ENCODE results near the gene RD3L.
"Not testable (repeated sequence)": the region's sequence is repeated elsewhere in the genome, so short reads cannot be mapped to it uniquely, and the experiment has no call there.

The RD3L gene

DNA sequence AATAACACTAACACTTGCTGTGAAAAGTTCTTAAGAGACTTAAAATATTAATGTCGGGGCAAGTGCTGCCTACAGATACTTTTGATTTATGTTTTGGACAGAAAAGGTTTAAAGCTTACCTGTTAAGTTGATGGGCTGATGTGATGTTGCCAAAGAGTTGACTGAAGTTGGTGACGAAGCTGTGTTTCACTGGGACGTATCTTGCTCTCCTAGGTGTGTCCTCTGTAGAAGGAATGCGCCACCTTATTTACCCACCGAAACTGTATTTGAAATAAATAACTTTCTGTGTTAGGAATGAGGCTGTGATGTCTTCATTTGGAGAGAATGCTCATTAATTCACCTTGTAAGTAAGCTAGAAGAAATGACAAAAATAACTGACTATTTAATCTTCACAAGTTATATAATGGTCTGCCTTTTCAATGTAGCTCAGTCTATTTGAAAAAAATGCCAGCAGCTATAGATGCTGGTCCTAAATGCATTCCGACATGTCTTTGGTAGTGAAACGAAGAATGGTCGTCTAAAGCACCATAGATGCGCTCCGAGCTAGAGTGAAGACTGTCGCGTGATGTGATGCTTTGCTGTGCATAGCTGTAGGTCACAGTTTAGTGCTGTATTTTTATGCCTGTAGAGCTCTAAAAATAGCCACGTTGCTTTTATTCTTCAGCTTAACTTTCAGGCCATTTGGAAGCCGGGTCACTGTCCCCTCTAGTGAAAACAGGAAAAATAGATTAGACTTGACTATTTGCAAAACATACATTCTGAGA, at the start of gene RD3L:
Gene RD3L, minus strand, starts transcription at position 557 of the 764 bp plus-strand sequence. CDS start 834 bp downstream, outside the sequence.
- Histone ChIP-seq H3K4me1 (ENCODE audit: control insufficient read depth, insufficient read depth, low read length) (no peaks in the 10 kb centered on the region), H3K9me3 (ENCODE audit: control insufficient read depth, low read length) (no peaks in the 10 kb centered on the region), H3K4me3 (ENCODE audit: low read length) (no peak within 1 kb of the TSS), H3K27me3 (ENCODE audit: control insufficient read depth, insufficient read depth, low read length) (no peaks in the 10 kb centered on the region), H3K36me3 (ENCODE audit: control insufficient read depth, insufficient read depth, low read length) (no peaks in the 10 kb centered on the region), H3K9ac (ENCODE audit: low read length) (no peak within 1 kb of the TSS)

DNA sequence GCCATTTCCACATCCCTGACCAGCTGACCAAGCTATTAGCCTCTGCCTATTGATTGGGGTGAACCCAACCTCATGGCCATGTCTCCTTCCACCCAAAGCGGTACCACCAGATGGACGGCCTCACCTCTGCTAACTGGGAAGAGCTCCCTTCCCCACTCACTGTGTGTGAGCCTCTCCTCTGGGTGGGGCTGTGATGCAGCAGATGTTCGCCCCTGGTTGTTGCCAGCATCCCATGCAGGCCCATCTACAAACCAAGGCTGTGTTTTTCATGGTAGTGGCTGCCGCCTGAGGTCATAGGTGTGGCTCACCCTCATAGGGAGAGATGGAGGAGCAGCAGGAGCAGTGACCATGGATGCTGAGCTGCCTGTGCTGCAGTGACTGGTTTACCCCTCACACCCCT, 47.6 kb upstream of the RD3L start:
- Histone ChIP-seq H3K36me3 (ENCODE audit: control insufficient read depth, insufficient read depth, low read length) (no peaks in the 10 kb centered on the region), H3K4me3 (ENCODE audit: low read length) (no peak overlapping the region), H3K9ac (ENCODE audit: low read length) (no peak overlapping the region), H3K9me3 (ENCODE audit: control insufficient read depth, low read length) (no peaks in the 10 kb centered on the region), H3K4me1 (ENCODE audit: control insufficient read depth, insufficient read depth, low read length) (no peaks in the 10 kb centered on the region), H3K27me3 (ENCODE audit: control insufficient read depth, insufficient read depth, low read length) (peaks cover under 1% of the 10 kb centered on the region)

DNA sequence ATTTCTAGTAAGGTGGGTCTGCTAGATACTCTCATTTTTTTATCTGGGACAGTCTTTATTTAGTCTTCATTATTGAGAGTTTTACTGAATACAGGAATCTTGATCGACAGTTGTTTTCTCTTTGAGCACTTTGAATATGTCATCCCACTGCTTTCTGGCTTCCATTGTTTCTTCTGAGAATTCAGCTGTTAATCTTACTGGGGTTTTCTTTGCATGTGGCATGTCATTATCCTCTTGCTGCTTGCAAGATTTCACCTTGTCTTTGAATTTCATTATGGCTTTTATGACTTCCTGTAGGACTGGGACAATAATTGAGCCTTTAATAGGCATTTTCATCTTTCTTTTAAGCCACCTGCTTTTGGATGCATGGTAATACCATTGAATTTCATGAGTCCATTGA, 46.7 kb upstream of the RD3L start:
- Histone ChIP-seq H3K36me3 (ENCODE audit: control insufficient read depth, insufficient read depth, low read length) (no peaks in the 10 kb centered on the region), H3K9ac (ENCODE audit: low read length) (no peak overlapping the region), H3K4me3 (ENCODE audit: low read length) (no peak overlapping the region), H3K4me1 (ENCODE audit: control insufficient read depth, insufficient read depth, low read length) (no peaks in the 10 kb centered on the region), H3K27me3 (ENCODE audit: control insufficient read depth, insufficient read depth, low read length) (no peaks in the 10 kb centered on the region), H3K9me3 (ENCODE audit: control insufficient read depth, low read length) (no peaks in the 10 kb centered on the region)

DNA sequence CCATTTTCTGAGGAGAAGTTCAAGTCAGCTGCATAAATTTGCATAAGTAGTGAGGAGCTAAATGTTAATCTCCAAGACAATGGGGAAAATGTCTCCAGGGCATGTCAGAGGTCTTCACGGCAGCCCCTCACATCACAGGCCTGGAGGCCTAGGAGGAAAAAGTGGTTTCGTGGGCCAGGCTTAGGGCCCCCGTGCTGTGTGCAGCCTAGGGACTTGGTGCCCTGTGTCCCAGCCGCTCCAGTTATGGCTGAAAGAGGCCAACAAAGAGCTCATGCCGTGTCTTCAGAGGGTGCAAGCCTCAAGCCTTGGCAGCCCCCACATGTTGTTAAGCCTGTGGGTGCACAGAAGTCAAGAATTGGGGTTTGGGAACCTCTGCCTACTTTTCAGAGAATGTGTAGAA, 41.9 kb upstream of the RD3L start:
- Histone ChIP-seq H3K36me3 (ENCODE audit: control insufficient read depth, insufficient read depth, low read length) (no peaks in the 10 kb centered on the region), H3K9ac (ENCODE audit: low read length) (no peak overlapping the region), H3K27me3 (ENCODE audit: control insufficient read depth, insufficient read depth, low read length) (no peaks in the 10 kb centered on the region), H3K4me1 (ENCODE audit: control insufficient read depth, insufficient read depth, low read length) (no peaks in the 10 kb centered on the region), H3K9me3 (ENCODE audit: control insufficient read depth, low read length) (no peaks in the 10 kb centered on the region), H3K4me3 (ENCODE audit: low read length) (no peak overlapping the region)

DNA sequence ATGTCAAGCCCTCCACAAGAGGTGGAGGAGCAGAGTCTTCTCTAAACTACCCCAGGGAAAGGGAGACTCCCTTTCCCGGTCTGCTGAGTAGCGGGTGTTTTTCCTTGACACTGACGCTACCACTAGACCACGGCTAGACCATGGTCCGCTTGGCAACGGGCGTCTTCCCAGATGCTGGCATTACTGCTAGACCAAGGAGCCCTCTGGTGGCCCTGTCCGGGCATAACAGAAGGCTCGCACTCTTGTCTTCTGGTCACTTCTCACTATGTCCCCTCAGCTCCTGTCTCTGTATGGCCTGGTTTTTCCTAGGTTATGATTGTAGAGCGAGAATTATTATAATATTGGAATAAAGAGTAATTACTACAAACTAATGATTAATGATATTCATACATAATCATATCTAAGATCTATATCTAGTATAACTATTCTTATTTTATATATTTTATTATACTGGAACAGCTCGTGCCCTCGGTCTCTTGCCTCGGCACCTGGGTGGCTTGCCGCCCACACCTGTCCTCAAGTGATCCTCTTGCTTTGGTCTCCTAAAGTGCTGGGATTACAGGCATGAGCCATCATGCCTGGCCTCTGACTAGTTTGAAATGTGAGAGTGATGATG, 38.4 kb upstream of the RD3L start:
- not testable (repeated sequence) for H3K9ac ChIP-seq (ENCODE audit: low read length)

DNA sequence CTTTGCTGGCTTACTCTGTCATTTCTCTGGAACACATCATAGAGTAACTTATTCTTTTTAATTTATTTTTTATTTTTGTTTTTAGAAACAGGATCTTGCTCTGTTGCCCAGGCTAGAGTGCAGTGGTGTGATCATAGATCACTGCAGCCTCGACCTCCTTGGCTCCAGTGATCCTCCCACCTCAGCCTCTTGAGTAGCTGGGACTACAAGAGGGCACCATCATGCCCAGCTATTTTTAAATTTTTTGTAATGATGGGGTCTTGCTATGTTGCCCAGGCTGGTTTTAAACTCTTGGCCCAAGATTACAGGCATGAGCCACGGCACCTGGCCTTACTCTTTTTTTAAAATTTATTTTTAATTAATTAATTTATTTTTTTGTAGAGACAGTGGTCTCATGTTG, 32.2 kb upstream of the RD3L start:
- Histone ChIP-seq H3K9me3 (ENCODE audit: control insufficient read depth, low read length) (no peaks in the 10 kb centered on the region), H3K4me1 (ENCODE audit: control insufficient read depth, insufficient read depth, low read length) (no peaks in the 10 kb centered on the region), H3K27me3 (ENCODE audit: control insufficient read depth, insufficient read depth, low read length) (no peaks in the 10 kb centered on the region), H3K9ac (ENCODE audit: low read length) (no peak overlapping the region), H3K36me3 (ENCODE audit: control insufficient read depth, insufficient read depth, low read length) (no peaks in the 10 kb centered on the region), H3K4me3 (ENCODE audit: low read length) (no peak overlapping the region)

More for the DNA sequence above, 38.4 kb upstream of the RD3L start:
- not testable (repeated sequence) for H3K36me3 ChIP-seq (ENCODE audit: control insufficient read depth, insufficient read depth, low read length); H3K27me3 ChIP-seq (ENCODE audit: control insufficient read depth, insufficient read depth, low read length); H3K4me1 ChIP-seq (ENCODE audit: control insufficient read depth, insufficient read depth, low read length); H3K9me3 ChIP-seq (ENCODE audit: control insufficient read depth, low read length); H3K4me3 ChIP-seq (ENCODE audit: low read length)

DNA sequence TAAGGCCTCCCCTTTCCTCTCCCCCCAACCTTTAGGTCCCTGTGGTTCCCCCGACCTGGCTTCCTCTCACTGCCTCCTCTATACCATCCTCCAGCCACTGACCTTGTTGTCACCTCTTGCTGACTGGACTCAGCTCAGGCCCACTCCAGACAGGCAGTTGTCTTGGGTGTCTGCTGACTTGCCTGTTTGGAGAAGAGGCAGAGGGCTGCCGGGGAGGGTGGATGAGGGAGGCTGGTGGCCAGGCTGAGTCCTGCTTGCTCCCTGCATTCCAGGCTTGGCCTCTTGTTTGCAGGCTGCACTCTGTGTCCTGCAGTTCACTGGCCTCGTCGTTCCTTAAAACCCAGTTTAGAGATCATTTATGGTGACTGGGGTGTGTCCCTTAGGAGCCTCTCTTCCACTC, 31.0 kb upstream of the RD3L start:
- Histone ChIP-seq H3K4me3 (ENCODE audit: low read length) (no peak overlapping the region), H3K27me3 (ENCODE audit: control insufficient read depth, insufficient read depth, low read length) (no peaks in the 10 kb centered on the region), H3K9ac (ENCODE audit: low read length) (no peak overlapping the region), H3K4me1 (ENCODE audit: control insufficient read depth, insufficient read depth, low read length) (no peaks in the 10 kb centered on the region), H3K36me3 (ENCODE audit: control insufficient read depth, insufficient read depth, low read length) (no peaks in the 10 kb centered on the region), H3K9me3 (ENCODE audit: control insufficient read depth, low read length) (no peaks in the 10 kb centered on the region)

DNA sequence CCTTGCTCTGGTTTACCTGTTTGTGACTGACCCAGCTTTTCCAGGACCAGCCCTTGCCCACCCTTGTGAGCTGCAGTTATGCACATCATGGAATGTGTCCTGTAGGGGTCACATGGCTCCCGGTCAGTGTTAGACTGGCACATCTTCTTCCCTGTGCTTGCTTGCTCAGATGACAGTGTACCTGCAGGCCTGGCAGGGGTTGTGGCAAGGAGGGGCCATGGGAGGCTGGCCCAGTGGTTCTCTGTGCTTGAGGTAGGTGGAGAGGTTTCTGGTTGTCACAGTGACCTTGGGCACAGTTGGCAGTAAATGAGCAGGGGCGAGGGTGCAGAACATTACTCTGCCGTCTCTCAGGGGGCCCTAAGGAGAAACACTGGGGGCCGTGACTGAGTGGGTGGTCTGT, 27.6 kb upstream of the RD3L start:
- Histone ChIP-seq H3K4me1 (ENCODE audit: control insufficient read depth, insufficient read depth, low read length) (no peaks in the 10 kb centered on the region), H3K9ac (ENCODE audit: low read length) (no peak overlapping the region)

DNA sequence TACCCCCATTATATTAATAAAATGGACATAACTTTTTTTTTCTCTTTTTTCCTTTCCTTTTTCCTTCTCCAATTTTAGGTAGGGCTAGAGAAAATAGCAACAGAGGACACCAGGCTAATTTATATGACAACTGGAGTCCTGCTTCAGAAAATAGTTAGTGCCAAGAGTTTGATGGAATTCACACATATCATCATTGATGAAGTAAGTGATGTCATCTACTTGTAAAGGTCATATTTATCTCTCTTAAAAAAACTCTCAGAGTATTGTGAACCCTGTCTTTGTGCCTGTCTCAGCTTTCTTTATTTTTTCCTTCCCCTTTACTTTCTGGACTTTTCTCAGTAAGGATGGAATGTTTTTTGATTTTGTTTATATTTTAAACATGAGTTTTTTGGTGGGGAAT, 24.3 kb upstream of the RD3L start:
- no peaks in the 10 kb centered on the region for H3K36me3 ChIP-seq (ENCODE audit: control insufficient read depth, insufficient read depth, low read length)
- H3K4me3 ChIP-seq (ENCODE audit: low read length), result no peak overlapping the region
- no peak overlapping the region for H3K9ac ChIP-seq (ENCODE audit: low read length)
- H3K4me1 ChIP-seq (ENCODE audit: control insufficient read depth, insufficient read depth, low read length), result no peaks in the 10 kb centered on the region
- H3K27me3 ChIP-seq (ENCODE audit: control insufficient read depth, insufficient read depth, low read length), result no peaks in the 10 kb centered on the region
- H3K9me3 ChIP-seq (ENCODE audit: control insufficient read depth, low read length), result no peaks in the 10 kb centered on the region

More for the DNA sequence above, 27.6 kb upstream of the RD3L start:
- no peaks in the 10 kb centered on the region for H3K27me3 ChIP-seq (ENCODE audit: control insufficient read depth, insufficient read depth, low read length)
- no peaks in the 10 kb centered on the region for H3K9me3 ChIP-seq (ENCODE audit: control insufficient read depth, low read length)
- no peak overlapping the region for H3K4me3 ChIP-seq (ENCODE audit: low read length)
- no peaks in the 10 kb centered on the region for H3K36me3 ChIP-seq (ENCODE audit: control insufficient read depth, insufficient read depth, low read length)

DNA sequence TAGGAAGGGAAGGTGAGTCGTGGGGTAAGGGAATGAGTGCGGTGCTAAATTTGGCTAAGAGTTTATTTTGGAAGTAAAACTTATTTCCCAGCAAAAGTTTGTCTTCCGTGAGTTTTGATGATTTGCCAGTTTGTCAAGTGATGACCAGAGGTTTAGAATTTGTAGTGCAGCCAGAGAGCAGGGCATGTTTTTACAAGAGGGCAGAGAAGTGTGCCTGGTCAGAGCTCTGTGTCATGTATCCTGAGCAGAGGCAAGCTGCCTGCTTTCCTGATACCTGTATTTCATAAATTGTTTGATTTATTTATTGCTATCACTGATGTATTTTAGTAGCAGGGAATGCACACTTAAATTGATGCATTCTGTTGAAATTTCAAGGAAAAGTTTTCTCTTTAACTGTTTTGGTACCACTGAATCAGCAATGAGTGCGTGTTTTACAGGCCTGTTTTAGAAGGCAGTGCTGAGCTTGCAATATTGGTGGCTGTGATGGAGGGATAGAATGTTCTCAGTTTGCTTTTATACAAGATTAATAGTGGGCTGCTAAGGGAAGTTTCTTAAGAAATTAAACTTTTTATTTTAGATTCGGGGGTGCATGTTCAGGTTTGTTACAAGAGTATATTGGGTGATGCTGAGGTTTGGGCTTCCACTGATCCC, 19.7 kb upstream of the RD3L start:
- Histone ChIP-seq H3K4me3 (ENCODE audit: low read length) (no peak overlapping the region), H3K9me3 (ENCODE audit: control insufficient read depth, low read length) (no peaks in the 10 kb centered on the region), H3K27me3 (ENCODE audit: control insufficient read depth, insufficient read depth, low read length) (no peaks in the 10 kb centered on the region), H3K4me1 (ENCODE audit: control insufficient read depth, insufficient read depth, low read length) (no peaks in the 10 kb centered on the region), H3K36me3 (ENCODE audit: control insufficient read depth, insufficient read depth, low read length) (no peaks in the 10 kb centered on the region), H3K9ac (ENCODE audit: low read length) (no peak overlapping the region)

DNA sequence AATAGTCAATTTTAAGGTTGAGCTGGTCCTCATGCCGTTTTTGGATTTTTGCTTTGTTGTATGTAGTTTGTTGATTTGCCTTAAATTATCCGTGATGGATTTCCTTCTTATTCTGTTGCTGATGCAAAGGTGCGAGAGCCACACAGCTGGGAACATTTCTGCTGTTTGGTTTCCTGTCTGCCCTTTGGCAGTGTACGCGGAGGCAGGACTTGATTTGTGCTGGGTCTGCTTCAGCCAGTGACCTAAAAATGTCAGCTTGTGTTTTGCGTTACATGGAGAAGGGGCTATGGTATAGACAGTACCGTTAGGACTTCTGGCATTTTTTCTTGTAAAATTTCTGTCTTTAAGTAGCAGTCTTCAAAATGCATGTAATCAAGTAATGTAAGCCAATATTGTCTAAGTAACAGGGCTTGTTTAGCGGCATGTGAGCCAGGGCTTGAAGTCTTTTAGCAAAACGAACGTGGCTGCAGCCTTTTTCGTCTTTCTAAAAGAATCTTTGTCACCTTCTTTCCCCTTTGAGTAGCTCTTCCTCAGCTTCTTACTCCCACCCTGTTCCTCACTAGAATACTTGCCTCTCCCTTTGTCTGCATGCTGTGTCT, 18.2 kb upstream of the RD3L start:
- Histone ChIP-seq H3K27me3 (ENCODE audit: control insufficient read depth, insufficient read depth, low read length) (no peaks in the 10 kb centered on the region), H3K4me1 (ENCODE audit: control insufficient read depth, insufficient read depth, low read length) (no peaks in the 10 kb centered on the region), H3K9ac (ENCODE audit: low read length) (no peak overlapping the region)

DNA sequence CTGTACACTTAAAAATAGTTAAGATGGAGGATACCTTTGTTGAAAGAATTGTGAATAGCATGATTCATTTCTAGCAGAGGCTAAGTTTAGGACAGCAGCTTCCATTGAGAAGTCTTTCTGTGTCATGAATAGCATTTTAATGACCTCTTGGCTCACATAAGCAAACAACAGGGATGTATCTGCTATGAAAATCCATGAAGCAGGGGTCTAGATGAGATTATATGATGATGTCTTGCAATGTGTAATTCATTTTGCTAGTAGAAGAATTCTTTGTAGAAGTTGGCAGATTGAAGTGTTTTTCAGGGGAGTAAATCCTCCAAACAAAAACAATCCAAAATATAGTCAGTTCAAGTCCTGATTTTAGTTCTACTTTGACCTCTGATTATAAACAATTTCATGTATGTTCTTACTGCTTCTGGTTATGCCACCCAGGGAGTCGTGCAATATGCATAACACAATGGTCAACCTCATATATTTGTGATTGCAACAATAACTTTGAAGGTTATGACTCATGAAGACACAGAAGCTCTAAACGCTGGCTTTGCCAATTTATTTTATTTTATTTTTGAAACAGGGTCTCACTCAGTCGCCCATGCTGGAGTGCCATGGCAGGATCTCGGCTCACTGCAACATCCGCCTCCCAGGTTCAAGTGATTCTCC, 6.9 kb upstream of the RD3L start:
- Histone ChIP-seq H3K36me3 (ENCODE audit: control insufficient read depth, insufficient read depth, low read length) (no peaks in the 10 kb centered on the region), H3K9me3 (ENCODE audit: control insufficient read depth, low read length) (no peaks in the 10 kb centered on the region), H3K27me3 (ENCODE audit: control insufficient read depth, insufficient read depth, low read length) (no peaks in the 10 kb centered on the region), H3K4me3 (ENCODE audit: low read length) (no peak overlapping the region), H3K9ac (ENCODE audit: low read length) (no peak overlapping the region), H3K4me1 (ENCODE audit: control insufficient read depth, insufficient read depth, low read length) (no peaks in the 10 kb centered on the region)

More for the DNA sequence above, 18.2 kb upstream of the RD3L start:
- no peaks in the 10 kb centered on the region for H3K9me3 ChIP-seq (ENCODE audit: control insufficient read depth, low read length)
- H3K4me3 ChIP-seq (ENCODE audit: low read length), result no peak overlapping the region
- H3K36me3 ChIP-seq (ENCODE audit: control insufficient read depth, insufficient read depth, low read length), result no peaks in the 10 kb centered on the region

All from mucosa of stomach (tissue), 1 donor.